Tibial artery (tissue), 4 donors: ENCODE data around the gene CDX1.

Source experiments
- DNase-seq, 2 donors: peaks; one replicate each; pipeline ENCODE4 v3.0.0-alpha.2; 2019
- H3K27ac ChIP-seq, 2 donors: fragments of 200-600 bp; sonication (generic) in 1 of 2; 1 replicate in 1 of 2; 2 replicates in 1 of 2; pipeline ENCODE4 v1.5.1; 2018 to 2019; ENCODE audit warnings: mild to moderate bottlenecking in 1 of 2
- H3K27me3 ChIP-seq, 2 donors: fragments of 200-600 bp; sonication (generic) in 1 of 2; one replicate each; pipeline versions ENCODE4 v1.5.1 to v1.6.0; 2016 to 2019
- H3K36me3 ChIP-seq, 3 donors: fragments of 200-600 bp; sonication (generic) in 2 of 3; one replicate each; pipeline ENCODE4 v1.5.1; 2016 to 2019; ENCODE audit warnings: mild to moderate bottlenecking in 2 of 3
- H3K4me1 ChIP-seq, 4 donors: fragments of 200-600 bp; sonication (generic) in 2 of 4; 1 replicate in 3 of 4; 2 replicates in 1 of 4; pipeline ENCODE4 v1.5.1; 2016 to 2019
- H3K4me3 ChIP-seq, 2 donors: fragments of 200-600 bp; sonication (generic) in 1 of 2; 1 replicate in 1 of 2; 2 replicates in 1 of 2; pipeline ENCODE4 v1.5.1; 2018 to 2019; ENCODE audit warnings: mild to moderate bottlenecking in 2 of 2
- H3K9me3 ChIP-seq, 3 donors: fragments of 200-600 bp; sonication (generic) in 1 of 3; one replicate each; pipeline ENCODE4 v1.5.1; 2016 to 2019
- CTCF ChIP-seq, 2 experiments: fragments of 200-600 bp in 1 of 2; fragments of 450-650 bp in 1 of 2; IDR thresholded peaks; one replicate each; pipeline ENCODE4 v1.5.1; 2017 to 2019; ENCODE audit warnings: antibody characterized with exemption in 2 of 2, mild to moderate bottlenecking in 1 of 2, moderate library complexity in 1 of 2
- intact Hi-C: fragments of 100-400 bp; cut with DNase I; formaldehyde crosslinking; loops from one replicate; pipeline ENCODE4 v1.15.0; 2023; ENCODE audit warnings: low total_unique reads

The CDX1 gene

GRCh38 chr5:150192462-150192861 lies 25.9 kb downstream of the CDX1 start:
- intact Hi-C loops: no loop called here
- H3K4me3 ChIP-seq: no peak overlapping the region
- no peaks in the 10 kb centered on the region for H3K9me3 ChIP-seq
- H3K27me3 ChIP-seq: peaks cover 0 to 24% of the 10 kb centered on the region in 2 donors
- no peak overlapping the region for H3K27ac ChIP-seq
- DNase-seq: no peak
- TF ChIP-seq CTCF (IDR thresholded peaks at IDR 0.05): no peak
- H3K36me3 ChIP-seq: no peaks in the 10 kb centered on the region
- H3K4me1 ChIP-seq: peaks cover 0 to 14% (median 7%) of the 10 kb centered on the region in 4 donors

DNA sequence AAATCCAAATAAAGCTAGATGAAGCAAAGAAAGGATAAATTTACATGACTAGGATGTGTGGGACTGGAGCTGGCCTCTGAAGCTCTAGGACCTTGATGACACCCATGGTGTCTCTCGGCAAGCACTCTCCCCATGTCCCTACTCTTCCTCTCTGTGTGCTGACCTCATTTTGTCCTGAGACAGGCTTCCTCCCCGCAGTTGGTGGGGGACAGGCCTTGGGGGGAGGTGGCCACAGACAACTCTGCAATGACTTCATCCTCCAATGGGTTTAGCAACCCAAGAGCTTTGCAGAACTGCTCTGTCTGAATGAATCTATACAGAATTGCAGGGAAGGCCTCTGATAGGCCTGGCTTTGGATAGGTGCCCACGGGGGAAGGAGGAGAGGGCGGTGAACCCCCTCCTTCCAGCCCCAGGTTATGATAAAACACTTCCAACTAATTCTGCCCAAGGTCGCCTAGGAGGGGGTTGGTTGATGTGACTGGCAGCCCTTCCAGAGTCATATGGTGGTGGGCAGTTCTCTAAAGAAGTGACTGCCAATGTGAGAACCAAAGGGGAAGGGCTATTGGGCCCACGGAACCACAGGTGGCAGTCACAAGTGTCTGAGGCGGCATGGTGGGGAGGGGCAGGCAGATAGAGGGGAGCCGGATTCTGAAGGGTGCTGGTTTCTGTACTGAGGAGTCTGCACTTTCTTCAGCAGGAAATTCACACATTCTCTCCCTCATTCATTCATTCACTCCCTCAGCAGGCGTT lies 29.3 kb downstream of the CDX1 start:
- Histone ChIP-seq H3K4me3 (no peak overlapping the region), H3K27ac (no peak overlapping the region), H3K36me3 (no peaks in the 10 kb centered on the region), H3K4me1 (no peaks in the 10 kb centered on the region), H3K27me3 (no peaks in the 10 kb centered on the region), H3K9me3 (no peaks in the 10 kb centered on the region)
- DNase-seq: no peak
- TF ChIP-seq CTCF (IDR thresholded peaks at IDR 0.05): no peak
- intact Hi-C loops: no loop called here

DNA sequence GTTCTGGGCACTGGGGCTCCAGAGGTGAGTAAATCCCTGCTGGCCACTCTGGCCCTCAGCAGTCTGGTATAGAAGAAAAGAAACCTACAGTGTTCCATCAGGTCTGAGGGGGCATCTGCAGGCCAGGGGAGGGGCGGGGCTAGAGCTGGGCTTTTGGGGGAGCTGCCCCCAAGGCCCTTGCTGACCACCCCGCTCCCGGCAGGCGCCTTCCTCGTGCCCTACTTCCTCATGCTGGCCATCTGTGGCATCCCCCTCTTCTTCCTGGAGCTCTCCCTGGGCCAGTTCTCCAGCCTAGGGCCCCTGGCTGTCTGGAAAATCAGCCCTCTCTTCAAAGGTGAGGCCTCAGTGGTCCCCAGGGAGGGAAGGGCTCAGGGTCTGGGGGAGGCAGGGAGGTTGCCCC lies 29.9 kb downstream of the CDX1 start:
- intact Hi-C loops: no loop called here
- Histone ChIP-seq H3K9me3 (no peaks in the 10 kb centered on the region), H3K36me3 (no peaks in the 10 kb centered on the region), H3K4me1 (no peaks in the 10 kb centered on the region), H3K27ac (no peak overlapping the region), H3K27me3 (no peaks in the 10 kb centered on the region), H3K4me3 (no peak overlapping the region)
- no peak for DNase-seq
- TF ChIP-seq CTCF (IDR thresholded peaks at IDR 0.05): no peak

DNA sequence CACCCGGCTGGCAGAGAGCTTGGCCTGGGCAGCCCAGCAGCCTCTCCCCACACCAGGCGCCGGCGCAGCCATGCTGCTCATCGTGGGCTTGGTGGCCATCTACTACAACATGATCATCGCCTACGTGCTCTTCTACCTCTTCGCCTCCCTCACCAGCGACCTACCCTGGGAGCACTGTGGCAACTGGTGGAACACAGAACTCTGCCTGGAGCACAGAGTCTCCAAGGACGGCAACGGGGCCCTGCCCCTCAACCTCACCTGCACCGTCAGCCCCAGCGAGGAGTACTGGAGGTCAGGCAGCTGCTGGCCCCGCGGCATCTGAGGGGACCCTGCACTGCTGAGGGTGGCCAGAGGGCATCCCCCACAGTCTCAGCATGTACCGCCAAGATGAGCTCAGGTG lies 30.4 kb downstream of the CDX1 start:
- no peaks in the 10 kb centered on the region for H3K4me1 ChIP-seq
- DNase-seq: no peak
- H3K36me3 ChIP-seq: no peaks in the 10 kb centered on the region
- intact Hi-C loops: no loop called here
- no peak overlapping the region for H3K4me3 ChIP-seq
- no peak for TF ChIP-seq CTCF (IDR thresholded peaks at IDR 0.05)
- H3K27ac ChIP-seq: no peak overlapping the region
- no peaks in the 10 kb centered on the region for H3K9me3 ChIP-seq
- no peaks in the 10 kb centered on the region for H3K27me3 ChIP-seq

DNA sequence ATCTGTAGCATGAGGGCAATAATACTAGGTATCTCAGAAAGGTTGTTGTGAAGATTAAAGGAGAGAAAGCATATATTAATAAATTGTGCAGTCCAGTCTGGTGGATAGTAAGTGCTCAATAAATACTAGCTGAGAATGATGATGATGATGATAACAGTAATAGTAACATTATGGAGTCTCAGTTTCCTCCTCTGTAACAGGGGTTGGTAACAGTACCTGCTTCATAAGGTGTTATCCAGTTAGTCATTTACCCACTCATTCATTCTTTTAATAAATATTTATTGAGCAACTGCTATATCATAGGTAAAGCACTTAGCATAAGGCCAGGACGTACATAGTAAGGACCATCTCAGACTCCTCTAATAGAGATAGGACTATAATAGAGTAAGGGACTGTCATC lies 30.9 kb downstream of the CDX1 start:
- intact Hi-C loops: no loop called here
- H3K36me3 ChIP-seq: no peaks in the 10 kb centered on the region
- no peaks in the 10 kb centered on the region for H3K9me3 ChIP-seq
- H3K4me3 ChIP-seq: no peak overlapping the region
- no peak overlapping the region for H3K27ac ChIP-seq
- no peak for DNase-seq
- TF ChIP-seq CTCF (IDR thresholded peaks at IDR 0.05): no peak
- H3K27me3 ChIP-seq: no peaks in the 10 kb centered on the region
- no peaks in the 10 kb centered on the region for H3K4me1 ChIP-seq

DNA sequence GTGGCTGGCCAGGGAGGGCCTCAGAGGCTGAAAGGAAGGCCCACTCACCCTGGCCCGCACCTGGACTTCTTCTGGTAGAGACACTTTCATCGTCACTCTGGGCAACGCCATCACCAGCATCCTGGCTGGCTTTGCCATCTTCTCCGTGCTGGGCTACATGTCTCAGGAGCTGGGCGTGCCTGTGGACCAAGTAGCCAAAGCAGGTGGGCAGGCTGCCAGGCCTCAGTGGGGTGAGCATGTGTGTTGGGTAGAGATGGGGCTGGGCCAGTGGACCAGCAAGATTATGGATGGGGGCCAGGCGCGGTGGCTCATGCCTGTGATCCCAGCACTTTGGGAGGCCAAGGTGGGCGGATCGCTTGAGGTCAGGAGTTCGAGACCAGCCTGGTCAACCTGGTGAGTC lies 35.9 kb downstream of the CDX1 start:
- no peak for DNase-seq
- intact Hi-C loops: no loop called here
- no peaks in the 10 kb centered on the region for H3K36me3 ChIP-seq
- H3K27ac ChIP-seq: no peak overlapping the region
- H3K27me3 ChIP-seq: no peaks in the 10 kb centered on the region
- no peak overlapping the region for H3K4me3 ChIP-seq
- no peak for TF ChIP-seq CTCF (IDR thresholded peaks at IDR 0.05)
- H3K4me1 ChIP-seq: no peaks in the 10 kb centered on the region
- H3K9me3 ChIP-seq: no peaks in the 10 kb centered on the region
